Activated T-cell treated with anti-CD3 and anti-CD28 coated beads for 1 hour (primary cell): ENCODE data around the gene ACVRL1.

ENCODE experiments used
- DNase-seq: peaks from one replicate; pipeline ENCODE4 v3.0.0-alpha.2; 2020; ENCODE audit warnings: low read depth

Gene ACVRL1

GRCh38 chr12:51917041-51917590 is 9.8 kb downstream of the ACVRL1 start:
- no peak for DNase-seq

GRCh38 chr12:51917746-51918453 is 10.6 kb downstream of the ACVRL1 start:
- DNase-seq: no peak

GRCh38 chr12:51920046-51920445 is 12.7 kb downstream of the ACVRL1 start:
- DNase-seq: no peak

GRCh38 chr12:51921017-51921725 is 13.9 kb downstream of the ACVRL1 start:
- DNase-seq: no peak

- DNase-seq: no peak
These were observed 14.8 kb downstream of the ACVRL1 start for GRCh38 chr12:51922146-51922545.

GRCh38 chr12:51922762-51923505 is 15.6 kb downstream of the ACVRL1 start:
- no peak for DNase-seq

GRCh38 chr12:51923506-51924365 is 16.4 kb downstream of the ACVRL1 start:
- DNase-seq: peak; percentile 43

GRCh38 chr12:51924551-51925319 is 17.4 kb downstream of the ACVRL1 start:
- DNase-seq: no peak

- no peak for DNase-seq
These were observed 18.2 kb downstream of the ACVRL1 start for GRCh38 chr12:51925346-51926063.

GRCh38 chr12:51926064-51926632 is 18.8 kb downstream of the ACVRL1 start:
- no peak for DNase-seq

- peak; percentile 42 for DNase-seq
These were observed 19.4 kb downstream of the ACVRL1 start for GRCh38 chr12:51926718-51927117.

GRCh38 chr12:51932218-51933076 is 25.1 kb downstream of the ACVRL1 start:
- no peak for DNase-seq

- DNase-seq: no peak
These were observed 26.8 kb downstream of the ACVRL1 start for GRCh38 chr12:51934080-51934479.

- no peak for DNase-seq
These were observed 30.6 kb downstream of the ACVRL1 start for GRCh38 chr12:51937926-51938325.

- DNase-seq: no peak
These were observed 31.4 kb downstream of the ACVRL1 start for GRCh38 chr12:51938726-51939125.

- no peak for DNase-seq
These were observed 33.8 kb downstream of the ACVRL1 start for GRCh38 chr12:51941011-51941581.

- no peak for DNase-seq
These were observed 34.3 kb downstream of the ACVRL1 start for GRCh38 chr12:51941604-51942003.

GRCh38 chr12:51942056-51942455 is 34.8 kb downstream of the ACVRL1 start:
- no peak for DNase-seq
